A549 (cell line): ENCODE measurements around the gene SLC6A6.

Source experiments
- CHD2 ChIP-seq: fragments of 150-350 bp; IDR thresholded peaks from 2 replicates; pipeline ENCODE4 v1.6.1; 2014; ENCODE audit warnings: low read length; ENCODE audit not compliant: partially characterized antibody
- MAZ ChIP-seq: fragments of 150-350 bp; IDR thresholded peaks from 2 replicates; pipeline ENCODE4 v1.6.1; 2014; ENCODE audit warnings: antibody characterized with exemption, low read depth, low read length, borderline replicate concordance
- POLR2A ChIP-seq: IDR thresholded peaks from 2 replicates; pipeline ENCODE4 v1.6.1; 2012; ENCODE audit warnings: mild to moderate bottlenecking, low read length
- RFX5 ChIP-seq: fragments of 450-650 bp; IDR thresholded peaks from 2 replicates; pipeline ENCODE4 v1.7.1; 2014; ENCODE audit warnings: antibody characterized with exemption, mild to moderate bottlenecking, moderate library complexity
- SMC3 ChIP-seq: fragments of >200 bp; sonication (Bioruptor Twin); formaldehyde crosslinking; IDR thresholded peaks from 3 replicates; pipeline ENCODE4 v1.6.1; 2018; ENCODE audit warnings: inconsistent platforms
- TF ChIP-seq, protein P1 (sequence below): fragments of >200 bp; sonication (Bioruptor Twin); formaldehyde crosslinking; IDR thresholded peaks from 3 replicates; pipeline ENCODE4 v1.5.1; 2016

DNA sequence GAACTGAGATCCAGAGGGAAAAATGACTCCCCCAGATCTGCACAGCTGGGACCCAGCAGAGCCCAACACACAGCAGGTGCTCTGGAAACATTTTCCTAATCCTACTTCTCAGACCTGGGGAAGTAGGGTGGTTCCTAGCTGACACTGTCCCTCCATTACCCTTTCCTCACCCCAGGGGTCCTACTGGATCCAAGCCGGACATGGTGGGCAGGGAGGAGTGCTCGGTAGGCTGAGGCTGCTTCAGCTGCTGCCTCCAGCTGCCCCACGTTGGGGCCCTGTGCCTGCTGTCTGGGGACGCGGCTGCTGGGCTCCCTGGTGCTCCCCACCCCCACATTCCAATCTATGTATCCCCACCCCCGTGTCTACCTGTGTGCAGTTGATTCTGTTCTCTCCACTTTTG, 29.8 kb upstream of the SLC6A6 start:
- TF ChIP-seq, protein P1, sequence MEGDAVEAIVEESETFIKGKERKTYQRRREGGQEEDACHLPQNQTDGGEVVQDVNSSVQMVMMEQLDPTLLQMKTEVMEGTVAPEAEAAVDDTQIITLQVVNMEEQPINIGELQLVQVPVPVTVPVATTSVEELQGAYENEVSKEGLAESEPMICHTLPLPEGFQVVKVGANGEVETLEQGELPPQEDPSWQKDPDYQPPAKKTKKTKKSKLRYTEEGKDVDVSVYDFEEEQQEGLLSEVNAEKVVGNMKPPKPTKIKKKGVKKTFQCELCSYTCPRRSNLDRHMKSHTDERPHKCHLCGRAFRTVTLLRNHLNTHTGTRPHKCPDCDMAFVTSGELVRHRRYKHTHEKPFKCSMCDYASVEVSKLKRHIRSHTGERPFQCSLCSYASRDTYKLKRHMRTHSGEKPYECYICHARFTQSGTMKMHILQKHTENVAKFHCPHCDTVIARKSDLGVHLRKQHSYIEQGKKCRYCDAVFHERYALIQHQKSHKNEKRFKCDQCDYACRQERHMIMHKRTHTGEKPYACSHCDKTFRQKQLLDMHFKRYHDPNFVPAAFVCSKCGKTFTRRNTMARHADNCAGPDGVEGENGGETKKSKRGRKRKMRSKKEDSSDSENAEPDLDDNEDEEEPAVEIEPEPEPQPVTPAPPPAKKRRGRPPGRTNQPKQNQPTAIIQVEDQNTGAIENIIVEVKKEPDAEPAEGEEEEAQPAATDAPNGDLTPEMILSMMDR, result no peak
- no peak for TF ChIP-seq RFX5
- TF ChIP-seq POLR2A, result no peak
- TF ChIP-seq CHD2, result no peak
- no peak for TF ChIP-seq SMC3
- no peak for TF ChIP-seq MAZ
